ENCODE results near the gene PRKCZ.

- TF ChIP-seq, protein P1, sequence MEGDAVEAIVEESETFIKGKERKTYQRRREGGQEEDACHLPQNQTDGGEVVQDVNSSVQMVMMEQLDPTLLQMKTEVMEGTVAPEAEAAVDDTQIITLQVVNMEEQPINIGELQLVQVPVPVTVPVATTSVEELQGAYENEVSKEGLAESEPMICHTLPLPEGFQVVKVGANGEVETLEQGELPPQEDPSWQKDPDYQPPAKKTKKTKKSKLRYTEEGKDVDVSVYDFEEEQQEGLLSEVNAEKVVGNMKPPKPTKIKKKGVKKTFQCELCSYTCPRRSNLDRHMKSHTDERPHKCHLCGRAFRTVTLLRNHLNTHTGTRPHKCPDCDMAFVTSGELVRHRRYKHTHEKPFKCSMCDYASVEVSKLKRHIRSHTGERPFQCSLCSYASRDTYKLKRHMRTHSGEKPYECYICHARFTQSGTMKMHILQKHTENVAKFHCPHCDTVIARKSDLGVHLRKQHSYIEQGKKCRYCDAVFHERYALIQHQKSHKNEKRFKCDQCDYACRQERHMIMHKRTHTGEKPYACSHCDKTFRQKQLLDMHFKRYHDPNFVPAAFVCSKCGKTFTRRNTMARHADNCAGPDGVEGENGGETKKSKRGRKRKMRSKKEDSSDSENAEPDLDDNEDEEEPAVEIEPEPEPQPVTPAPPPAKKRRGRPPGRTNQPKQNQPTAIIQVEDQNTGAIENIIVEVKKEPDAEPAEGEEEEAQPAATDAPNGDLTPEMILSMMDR (conservative IDR thresholded peaks at IDR 0.05): no peak
- TF ChIP-seq EZH2 (IDR thresholded peaks at IDR 0.05; ENCODE audit: low read depth): no peak
Observed at GRCh38 chr1:2093636-2094035, 43.4 kb downstream of the PRKCZ start.

All from PC-9 (cell line).